Astrocyte (in vitro differentiated cells and primary cell): ENCODE measurements around the gene INCENP. TPM values are rescaled to one million over a fixed set of nuclear protein-coding genes. Genes with fewer than 3 reads are reported as not detected.

Experiments used
- DNase-seq: peaks from one replicate; pipeline ENCODE4 v3.0.0-alpha.2; 2010; ENCODE audit warnings: low read depth
- FAIRE-seq: peaks from 2 replicates; lab custom pipeline; 2011; peaks lifted over from hg19 to GRCh38; lab: Jason Lieb, UNC
- H2AFZ ChIP-seq: 2 replicates; pipeline ENCODE4 v1.6.0; 2012; ENCODE audit warnings: low read depth, low read length, inconsistent platforms
- H3K27ac ChIP-seq: 2 replicates; pipeline ENCODE4 v1.5.1; 2011; ENCODE audit warnings: low read depth, low read length, inconsistent platforms
- H3K27me3 ChIP-seq: 2 replicates; pipeline ENCODE4 v1.6.0; 2011; ENCODE audit warnings: low read length, inconsistent platforms; ENCODE audit not compliant: insufficient read depth
- H3K36me3 ChIP-seq: 2 replicates; pipeline ENCODE4 v1.5.1; 2011; ENCODE audit warnings: low read length, inconsistent platforms; ENCODE audit not compliant: insufficient read depth
- H3K4me1 ChIP-seq: 2 replicates; pipeline ENCODE4 v1.5.1; 2011; ENCODE audit warnings: low read length, inconsistent platforms; ENCODE audit not compliant: insufficient read depth
- H3K4me2 ChIP-seq: 2 replicates; pipeline ENCODE4 v1.6.0; 2012; ENCODE audit warnings: low read length, inconsistent platforms
- H3K4me3 ChIP-seq: 2 replicates; pipeline ENCODE4 v1.5.1; 2011; ENCODE audit warnings: low read depth, mild to moderate bottlenecking, low read length, inconsistent platforms; ENCODE audit not compliant: insufficient read depth
- H3K79me2 ChIP-seq: 2 replicates; pipeline ENCODE4 v1.6.0; 2012; ENCODE audit warnings: mild to moderate bottlenecking, low read length, inconsistent platforms; ENCODE audit not compliant: insufficient read depth
- H3K9ac ChIP-seq: 2 replicates; pipeline ENCODE4 v1.6.0; 2012; ENCODE audit warnings: mild to moderate bottlenecking, low read length, inconsistent platforms
- H3K9me3 ChIP-seq: 2 replicates; pipeline ENCODE4 v1.5.1; 2012; ENCODE audit warnings: low read depth, mild to moderate bottlenecking, low read length, inconsistent platforms; ENCODE audit not compliant: insufficient read depth
- H4K20me1 ChIP-seq: 2 replicates; pipeline ENCODE4 v1.6.0; 2012; ENCODE audit warnings: low read length, inconsistent platforms; ENCODE audit not compliant: insufficient read depth
- H3K27ac Mint-ChIP-seq: one replicate; pipeline ENCODE4 v1.8.0; 2021; ENCODE audit warnings: mild to moderate bottlenecking, mixed read lengths; ENCODE audit not compliant: unreplicated experiment
- H3K27me3 Mint-ChIP-seq: one replicate; pipeline ENCODE4 v1.8.0; 2021; ENCODE audit warnings: low read depth, mixed read lengths; ENCODE audit not compliant: unreplicated experiment
- H3K36me3 Mint-ChIP-seq: one replicate; pipeline ENCODE4 v1.8.0; 2021; ENCODE audit warnings: low read depth, mixed read lengths; ENCODE audit not compliant: unreplicated experiment
- H3K4me1 Mint-ChIP-seq: one replicate; pipeline ENCODE4 v1.8.0; 2021; ENCODE audit warnings: low read depth, mixed read lengths; ENCODE audit not compliant: unreplicated experiment
- H3K4me3 Mint-ChIP-seq: one replicate; pipeline ENCODE4 v1.8.0; 2021; ENCODE audit warnings: mild to moderate bottlenecking, moderate library complexity, mixed read lengths; ENCODE audit not compliant: unreplicated experiment
- H3K9me3 Mint-ChIP-seq: one replicate; pipeline ENCODE4 v1.8.0; 2021; ENCODE audit warnings: mild to moderate bottlenecking, mixed read lengths; ENCODE audit not compliant: unreplicated experiment
- CTCF ChIP-seq: IDR thresholded peaks from 2 replicates; pipeline ENCODE4 v1.5.1; 2011; ENCODE audit warnings: low read depth, mild to moderate bottlenecking, inconsistent platforms, low read length, moderate library complexity; ENCODE audit not compliant: insufficient read depth
- EZH2 ChIP-seq: IDR thresholded peaks from 2 replicates; pipeline ENCODE4 v1.6.1; 2012; ENCODE audit warnings: mild to moderate bottlenecking, low read length, inconsistent platforms; ENCODE audit not compliant: insufficient read depth
- total RNA-seq: library from RNA; stranded (reverse); gene quantifications from 2 replicates; pipeline ENCODE4 v1.2.1, GENCODE V29; 2021

INCENP gene
- total RNA-seq, 1 donor from 2014 or later: 17.7 TPM

GRCh38 chr11:62137881-62138629 is 14.2 kb downstream of the INCENP start:
- peaks cover 55% of the 10 kb centered on the region for H3K79me2 ChIP-seq
- no peaks in the 10 kb centered on the region for H3K4me1 ChIP-seq
- H3K27ac ChIP-seq: no peak overlapping the region
- no peak overlapping the region for H3K4me2 ChIP-seq
- TF ChIP-seq CTCF: no peak
- no peak for TF ChIP-seq EZH2
- Mint-ChIP-seq H3K27me3 (no peaks in the 10 kb centered on the region), H3K27ac (no peak overlapping the region), H3K4me1 (no peaks in the 10 kb centered on the region), H3K9me3 (no peaks in the 10 kb centered on the region), H3K36me3 (peaks cover 8% of the 10 kb centered on the region), H3K4me3 (no peak overlapping the region)
- H3K36me3 ChIP-seq: peaks cover 3% of the 10 kb centered on the region
- H3K9me3 ChIP-seq: no peaks in the 10 kb centered on the region
- FAIRE-seq: no peak
- DNase-seq: no peak
- H2AFZ ChIP-seq: no peak overlapping the region
- H3K4me3 ChIP-seq: no peak overlapping the region
- H3K9ac ChIP-seq: no peak overlapping the region
- H3K27me3 ChIP-seq: no peaks in the 10 kb centered on the region
- H4K20me1 ChIP-seq: peaks cover 17% of the 10 kb centered on the region

GRCh38 chr11:62138630-62139425 is 15.0 kb downstream of the INCENP start:
- DNase-seq: no peak
- Histone ChIP-seq H3K4me1 (no peaks in the 10 kb centered on the region), H3K27ac (no peak overlapping the region), H2AFZ (no peak overlapping the region), H3K4me3 (no peak overlapping the region), H3K27me3 (no peaks in the 10 kb centered on the region), H3K9me3 (no peaks in the 10 kb centered on the region), H3K4me2 (no peak overlapping the region), H3K79me2 (peaks cover 47% of the 10 kb centered on the region), H3K9ac (no peak overlapping the region), H4K20me1 (peaks cover 10% of the 10 kb centered on the region), H3K36me3 (peaks cover 5% of the 10 kb centered on the region)
- H3K36me3 Mint-ChIP-seq: peaks cover 10% of the 10 kb centered on the region
- no peak overlapping the region for H3K27ac Mint-ChIP-seq
- TF ChIP-seq EZH2 (no peak), CTCF (no peak)
- no peaks in the 10 kb centered on the region for H3K9me3 Mint-ChIP-seq
- no peak for FAIRE-seq
- H3K27me3 Mint-ChIP-seq: no peaks in the 10 kb centered on the region
- H3K4me1 Mint-ChIP-seq: no peaks in the 10 kb centered on the region
- H3K4me3 Mint-ChIP-seq: no peak overlapping the region
